ENCODE results near the gene KCNQ1. TPM values are rescaled to one million over a fixed set of nuclear protein-coding genes. Genes with fewer than 3 reads are reported as not detected.

The KCNQ1 gene
- total and polyA plus RNA-seq, 8 donors, result 7.1 to 37.7 (median 9.9) TPM

DNA sequence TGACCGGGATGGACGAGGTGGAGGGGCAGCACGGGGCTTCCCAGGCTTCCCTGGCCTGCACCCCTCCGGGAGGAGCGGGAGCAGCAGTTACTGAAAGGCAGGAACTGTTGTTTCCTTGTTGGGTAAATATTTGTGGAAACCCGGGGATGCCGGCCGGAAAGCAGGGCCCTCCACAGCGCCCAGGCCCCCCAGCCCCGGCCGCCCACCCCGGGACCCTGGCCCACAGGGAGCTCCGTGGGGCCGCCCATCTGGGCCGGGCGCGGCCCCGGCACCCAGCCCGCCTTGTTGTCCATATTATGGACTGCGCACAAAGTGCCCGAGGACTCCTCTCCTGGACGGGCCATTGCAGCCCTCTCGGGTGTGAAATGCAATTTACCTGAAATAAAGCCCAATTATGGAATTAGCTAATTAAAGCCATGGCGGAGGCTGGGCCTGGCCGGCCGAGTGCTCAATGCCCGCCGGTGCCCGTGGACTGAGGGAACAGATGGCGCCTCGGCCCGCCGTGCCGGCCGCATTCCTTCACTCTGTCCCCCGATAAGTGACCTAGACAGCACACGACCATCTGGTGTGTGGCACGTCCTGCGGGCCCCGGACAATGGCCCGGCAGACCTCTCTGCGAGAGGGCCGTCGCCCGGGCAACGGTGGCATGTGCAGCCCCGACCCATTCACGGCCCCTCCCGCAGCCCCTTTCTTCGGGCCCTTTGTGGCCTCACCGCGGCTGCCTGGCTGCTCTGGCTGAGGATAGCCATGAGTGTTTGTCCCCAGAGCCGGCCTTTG, 405.4 kb downstream of the KCNQ1 start:
- no peaks in the 10 kb centered on the region for H3K4me1 ChIP-seq
- intact Hi-C loops (cut with DNase I), result no loop called here
- ATAC-seq (no peak), DNase-seq (no peak)
- H3K4me3 ChIP-seq, result no peak overlapping the region
- no peak for TF ChIP-seq CTCF (IDR thresholded peaks at IDR 0.05)
- H3K27ac ChIP-seq, result no peak overlapping the region
- H3K27me3 ChIP-seq, result no peaks in the 10 kb centered on the region
- no peaks in the 10 kb centered on the region for H3K36me3 ChIP-seq
- H3K9me3 ChIP-seq, result no peaks in the 10 kb centered on the region

GRCh38 chr11:2853401-2853800, 408.6 kb downstream of the KCNQ1 start:
- H3K36me3 ChIP-seq, result no peaks in the 10 kb centered on the region
- H3K4me3 ChIP-seq, result no peak overlapping the region
- no peak overlapping the region for H3K27ac ChIP-seq
- no peak for TF ChIP-seq CTCF (IDR thresholded peaks at IDR 0.05)
- intact Hi-C loops (cut with DNase I), result no loop called here
- H3K4me1 ChIP-seq, result no peaks in the 10 kb centered on the region
- no peak for ATAC-seq
- H3K27me3 ChIP-seq, result no peaks in the 10 kb centered on the region
- H3K9me3 ChIP-seq, result no peaks in the 10 kb centered on the region
- peak in 1 of 4 donors; percentile 51 for DNase-seq

GRCh38 chr11:2853997-2854560, 409.3 kb downstream of the KCNQ1 start:
- no peak for TF ChIP-seq CTCF (IDR thresholded peaks at IDR 0.05)
- DNase-seq (no peak), ATAC-seq (no peak)
- Histone ChIP-seq H3K27ac (no peak overlapping the region), H3K4me1 (no peaks in the 10 kb centered on the region), H3K9me3 (no peaks in the 10 kb centered on the region), H3K36me3 (no peaks in the 10 kb centered on the region), H3K4me3 (no peak overlapping the region), H3K27me3 (no peaks in the 10 kb centered on the region)
- intact Hi-C loops (cut with DNase I), result no loop called here

GRCh38 chr11:2855162-2855561, 410.4 kb downstream of the KCNQ1 start:
- Histone ChIP-seq H3K4me1 (no peaks in the 10 kb centered on the region), H3K36me3 (no peaks in the 10 kb centered on the region), H3K27ac (no peak overlapping the region), H3K4me3 (no peak overlapping the region), H3K9me3 (no peaks in the 10 kb centered on the region), H3K27me3 (no peaks in the 10 kb centered on the region)
- DNase-seq, result no peak
- no peak for ATAC-seq
- no peak for TF ChIP-seq CTCF (IDR thresholded peaks at IDR 0.05)
- intact Hi-C loops (cut with DNase I), result no loop called here

DNA sequence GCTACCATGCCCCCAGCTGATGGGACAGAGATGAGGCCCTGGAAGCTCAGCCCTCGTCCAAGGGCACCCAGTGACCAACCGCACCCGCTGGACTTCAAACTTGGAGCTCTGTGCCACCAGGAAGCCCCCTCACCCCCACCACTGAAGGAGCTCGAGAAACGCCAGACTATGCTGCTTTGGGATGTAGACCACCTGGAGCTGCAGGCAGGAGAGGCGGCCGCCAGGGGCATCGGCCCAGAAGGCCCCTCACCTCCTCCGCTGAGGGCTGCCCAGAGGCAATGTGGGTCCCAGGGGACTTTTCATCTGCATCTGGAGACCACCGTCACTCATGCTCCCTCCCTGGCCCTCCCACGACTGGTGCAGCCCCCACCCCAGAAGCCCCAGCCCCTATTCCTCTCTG, 412.5 kb downstream of the KCNQ1 start:
- Histone ChIP-seq H3K4me1 (peaks cover 0 to 3% of the 10 kb centered on the region in 2 donors), H3K27ac (no peak overlapping the region), H3K36me3 (no peaks in the 10 kb centered on the region), H3K9me3 (no peaks in the 10 kb centered on the region), H3K4me3 (no peak overlapping the region), H3K27me3 (peaks cover 4 to 19% of the 10 kb centered on the region in 2 donors)
- ATAC-seq, result no peak
- no peak for DNase-seq
- intact Hi-C loops (cut with DNase I), result no loop called here
- TF ChIP-seq CTCF (IDR thresholded peaks at IDR 0.05), result no peak
